Heart left ventricle (tissue), 16 donors: ENCODE data around the gene RFT1. TPM values are rescaled to one million over a fixed set of nuclear protein-coding genes. Genes with fewer than 3 reads are reported as not detected.

Source experiments
- ATAC-seq, 4 donors: fragments of 200-7000 bp; cut with Tn5 transposase; one replicate each; pipeline ENCODE4 v1.9.1; 2020 to 2022; ENCODE audit warnings: moderate library complexity in 4 of 4, mild to moderate bottlenecking in 3 of 4, moderate number of reproducible peaks in 1 of 4
- DNase-seq, 5 donors: peaks; one replicate each; pipeline ENCODE4 v3.0.0-alpha.2; 2020
- H3K27ac ChIP-seq, 12 donors: fragments of 200-600 bp; sonication (generic) in 4 of 12; one replicate each; pipeline versions ENCODE4 v1.5.0 to v1.8.0; 2016 to 2022; ENCODE audit warnings: mild to moderate bottlenecking in 2 of 12
- H3K27me3 ChIP-seq, 9 donors: fragments of 200-600 bp; sonication (generic) in 2 of 9; one replicate each; pipeline versions ENCODE4 v1.5.1 to v1.8.0; 2016 to 2022; ENCODE audit warnings: mild to moderate bottlenecking in 3 of 9
- H3K36me3 ChIP-seq, 9 donors: fragments of 200-600 bp; sonication (generic) in 2 of 9; one replicate each; pipeline versions ENCODE4 v1.5.0 to v1.8.0; 2018 to 2022; ENCODE audit warnings: mild to moderate bottlenecking in 2 of 9
- H3K4me1 ChIP-seq, 12 donors: fragments of 200-600 bp; sonication (generic) in 4 of 12; one replicate each; pipeline versions ENCODE4 v1.5.0 to v1.8.0; 2016 to 2022; ENCODE audit warnings: mild to moderate bottlenecking in 3 of 12
- H3K4me3 ChIP-seq, 12 donors: fragments of 200-600 bp; sonication (generic) in 4 of 12; one replicate each; pipeline versions ENCODE4 v1.5.0 to v1.8.0; 2017 to 2022; ENCODE audit warnings: mild to moderate bottlenecking in 9 of 12, moderate library complexity in 4 of 12
- H3K9me3 ChIP-seq, 12 donors: fragments of 200-600 bp; sonication (generic) in 4 of 12; one replicate each; pipeline versions ENCODE4 v1.5.0 to v1.8.0; 2016 to 2022; ENCODE audit warnings: mild to moderate bottlenecking in 1 of 12
- CTCF ChIP-seq, 12 donors: fragments of 200-600 bp; sonication (generic) in 4 of 12; IDR thresholded peaks; one replicate each; pipeline versions ENCODE4 v1.5.0 to v1.8.0; 2018 to 2022; ENCODE audit warnings: antibody characterized with exemption in 12 of 12, mild to moderate bottlenecking in 5 of 12
- POLR2A ChIP-seq, 2 donors: fragments of 450-650 bp; IDR thresholded peaks; one replicate each; pipeline ENCODE4 v1.6.1; 2017; ENCODE audit warnings: antibody characterized with exemption in 2 of 2, mild to moderate bottlenecking in 2 of 2, moderate library complexity in 2 of 2
- WGBS, 4 donors: extraction: QIAGEN DNeasy Blood & Tissue Kit in 2 of 4; methylation state at CpG; one replicate each; pipeline versions ENCODE4 v1.1.5 to v1.1.7; 2013 to 2018; 5-methylcytosine and 5-hydroxymethylcytosine counted together
- intact Hi-C, 10 donors: fragments of 100-400 bp; cut with DNase I; formaldehyde crosslinking; loops; one replicate each; pipeline versions ENCODE4 v1.11.1 to v1.14.2; 2022
- polyA plus RNA-seq, 2 donors: library from polyadenylated mRNA; stranded (reverse); fragments of 200-250 nt; gene quantifications; one replicate each; pipeline ENCODE4 v1.2.3, GENCODE V29; 2013
- total RNA-seq, 9 donors: library from RNA; depleted of rRNA in 2 of 9; stranded (reverse); fragments of >200 nt in 2 of 9; fragmentation: NEBNext Ultra II Directional in 3 of 9; extraction: Animal tissue kit (Norgen Biotek cat#: 25700) in 3 of 9; gene quantifications; one replicate each; pipeline versions ENCODE4 v1.1.0 to v1.2.4, GENCODE V29; 2016 to 2023
- donor health status: ischemic (EF 13 %, LVEDD 7.1; RV severe dilation, severe dysfunction).
- donor health status: healthy with polysubstance abuse.
- donor health status: DM: no; HTN: yes; CAD: no.
- donor health status: DM: no; HTN: no; CAD: no.
- donor health status: ischemic (EF 25% LVEDD 6.9; RV normal size, moderate dysfunction).
- donor health status: ischemic (EF 25% LVEDD 5.7; RV mildly dilated, moderate dysfunction).
- donor health status: healthy.
- donor health status: DM: yes; HTN: yes; CAD: no.
- donor health status: ischemic (EF 35%, LVEDD 5.7; RV mildly dilated, moderate dysfunction).
- donor health status: nonischemic (EF 11% LVEDD 7.7; RV severe dilation, severe dysfunction).
- donor health status: DM: yes; HTN: yes; CAD: no.
- donor health status: PGD.
- donor health status: ischemic (EF 29% LVEDD 5.4; RV normal size, mild dysfunction).
- donor health status: nonischemic (EF 23%, LVEDD 6.1; RV moderate dilation, normal function).

The RFT1 gene
- total and polyA plus RNA-seq, 11 donors: 5.0 to 16.2 (median 8.8) TPM

DNA sequence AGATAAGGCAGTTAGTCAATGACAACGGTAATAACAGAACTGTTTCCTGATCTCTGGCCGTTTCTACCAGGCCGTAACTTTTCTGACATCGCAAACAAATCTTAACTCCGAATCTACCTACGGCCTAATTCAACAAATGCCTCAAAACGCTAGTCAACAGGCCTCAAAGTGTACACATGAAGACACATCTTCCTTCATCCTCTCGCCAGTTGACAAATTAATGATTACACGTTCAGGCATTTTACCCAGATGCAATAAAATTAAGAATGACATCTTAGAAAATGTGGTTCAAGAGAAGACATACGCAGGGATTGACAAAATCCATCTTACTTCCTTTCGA is 85.9 kb downstream of the RFT1 start:
- Histone ChIP-seq H3K36me3 (no peaks in the 10 kb centered on the region), H3K4me1 (peaks cover 0 to 38% (median 21%) of the 10 kb centered on the region in 12 donors), H3K27ac (peak overlapping the region; percentile 73 to 96 (median 89)), H3K9me3 (no peaks in the 10 kb centered on the region), H3K27me3 (no peaks in the 10 kb centered on the region), H3K4me3 (peak overlapping the region; percentile 65 to 99 (median 80))
- intact Hi-C loops: loop anchor here in 2 of 10 donors (5.0 to 10.0 kb wide), 2 partner anchors 110 to 147 kb away; partner anchors contain the start of gene STIMATE (in 1 of the 2)
- WGBS, 4 donors: 52 to 60% (median 58%) methylated on average over 11 of the region's 11 CpGs
- no peak for DNase-seq
- ATAC-seq: no peak
- TF ChIP-seq CTCF (IDR thresholded peaks at IDR 0.05): no peak
- TF ChIP-seq POLR2A (IDR thresholded peaks at IDR 0.05): no peak

DNA sequence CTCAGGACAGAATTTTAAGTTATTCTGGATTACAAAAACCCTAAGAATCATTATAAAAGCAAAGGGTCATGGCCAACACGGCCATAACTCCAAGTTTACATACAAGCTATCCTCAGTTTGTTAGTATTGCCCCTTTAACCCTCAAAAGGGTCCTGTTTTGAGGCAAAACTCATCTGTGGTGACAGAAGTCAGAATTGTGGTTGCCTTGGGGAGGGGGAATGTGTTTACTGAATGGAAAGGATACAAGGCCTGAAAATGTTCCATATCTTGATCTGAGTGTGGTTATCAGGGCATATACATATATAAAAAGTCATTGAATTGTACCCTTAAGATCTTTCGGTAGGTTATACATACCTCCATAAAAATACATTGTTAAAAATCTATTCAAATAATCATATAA is 86.5 kb downstream of the RFT1 start:
- H3K4me1 ChIP-seq: peaks cover 0 to 38% (median 21%) of the 10 kb centered on the region in 12 donors
- no peak for DNase-seq
- H3K27me3 ChIP-seq: no peaks in the 10 kb centered on the region
- intact Hi-C loops: loop anchor here in 2 of 10 donors (5.0 to 10.0 kb wide), 2 partner anchors 109 to 146 kb away; partner anchors contain the start of gene STIMATE (in 1 of the 2)
- ATAC-seq: no peak
- no peaks in the 10 kb centered on the region for H3K9me3 ChIP-seq
- WGBS, 4 donors: 94 to 100% (median 95%) methylated on average over 2 of the region's 2 CpGs
- H3K4me3 ChIP-seq: peak overlapping the region in 6 of 12 donors; percentile 70 to 99 (median 84)
- TF ChIP-seq CTCF (IDR thresholded peaks at IDR 0.05) (no peak), POLR2A (IDR thresholded peaks at IDR 0.05) (no peak)
- no peaks in the 10 kb centered on the region for H3K36me3 ChIP-seq
- peak overlapping the region in 3 of 12 donors; percentile 13 to 93 (median 90) for H3K27ac ChIP-seq

- Histone ChIP-seq H3K27me3 (no peaks in the 10 kb centered on the region), H3K36me3 (no peaks in the 10 kb centered on the region), H3K4me3 (no peak overlapping the region), H3K9me3 (no peaks in the 10 kb centered on the region), H3K4me1 (peaks cover 0 to 38% (median 21%) of the 10 kb centered on the region in 12 donors), H3K27ac (no peak overlapping the region)
- intact Hi-C loops: loop anchor here in 2 of 10 donors (5.0 to 10.0 kb wide), 2 partner anchors 108 to 145 kb away; partner anchors contain the start of gene STIMATE (in 1 of the 2)
- WGBS, 4 donors: 92 to 97% (median 95%) methylated on average over 3 of the region's 3 CpGs
- no peak for ATAC-seq
- no peak for DNase-seq
- no peak for TF ChIP-seq POLR2A (IDR thresholded peaks at IDR 0.05)
- TF ChIP-seq CTCF (IDR thresholded peaks at IDR 0.05): no peak
Measured at GRCh38 chr3:53042651-53043050, 87.6 kb downstream of the RFT1 start.

DNA sequence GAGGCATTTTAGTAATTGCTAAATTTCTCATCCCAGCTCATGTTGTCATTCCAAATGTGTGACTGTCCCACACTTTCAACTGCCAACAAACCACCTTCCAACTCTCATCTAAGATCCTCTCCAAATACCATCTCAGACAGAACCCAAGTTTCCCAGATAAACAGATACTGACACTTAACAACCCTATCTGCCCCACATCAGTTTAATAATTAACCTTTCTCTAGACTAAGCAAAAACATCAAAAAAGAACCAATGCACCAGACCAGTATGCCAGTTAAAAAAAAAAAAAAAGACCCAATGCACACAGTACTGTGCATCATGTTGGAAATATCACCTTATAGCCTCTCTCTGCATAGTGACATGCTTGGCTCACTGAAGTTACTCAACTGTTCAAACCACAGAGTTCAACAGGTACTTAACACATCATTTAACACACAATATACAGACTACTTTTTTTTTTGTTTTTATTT is 89.8 kb downstream of the RFT1 start:
- H3K4me1 ChIP-seq: peaks cover 0 to 30% (median 15%) of the 10 kb centered on the region in 12 donors
- no peak for ATAC-seq
- no peak for TF ChIP-seq CTCF (IDR thresholded peaks at IDR 0.05)
- no peak overlapping the region for H3K27ac ChIP-seq
- no peak overlapping the region for H3K4me3 ChIP-seq
- H3K9me3 ChIP-seq: no peaks in the 10 kb centered on the region
- intact Hi-C loops: loop anchor here in 2 of 10 donors (5.0 to 10.0 kb wide), 2 partner anchors 106 to 143 kb away; partner anchors contain the start of gene STIMATE (in 1 of the 2)
- no peak for DNase-seq
- H3K36me3 ChIP-seq: no peaks in the 10 kb centered on the region
- no peaks in the 10 kb centered on the region for H3K27me3 ChIP-seq
